GM18870 (cell line): ENCODE measurements around the gene RAB21.
"Not testable (repeated sequence)": the region's sequence is repeated elsewhere in the genome, so short reads cannot be mapped to it uniquely, and the experiment has no call there.

Experiments
- ATAC-seq: cut with Tn5 transposase; IDR thresholded peaks from one replicate; pipeline ENCODE4 v1.9.1; 2021; ENCODE audit warnings: moderate library complexity; ENCODE audit not compliant: unreplicated experiment

The RAB21 gene

GRCh38 chr12:71795901-71796300, 41.2 kb downstream of the RAB21 start:
- ATAC-seq, result no peak

GRCh38 chr12:71797531-71797930, 42.9 kb downstream of the RAB21 start:
- ATAC-seq, result no peak

- ATAC-seq, result no peak
Observed at GRCh38 chr12:71799106-71799505, 44.4 kb downstream of the RAB21 start.

- no peak for ATAC-seq
Observed at GRCh38 chr12:71800177-71800576, 45.5 kb downstream of the RAB21 start.

GRCh38 chr12:71804505-71804904, 49.8 kb downstream of the RAB21 start:
- ATAC-seq, result no peak

GRCh38 chr12:71810921-71811320, 56.3 kb downstream of the RAB21 start:
- ATAC-seq, result no peak

- not testable (repeated sequence) for ATAC-seq
Observed at GRCh38 chr12:71815242-71815641, 60.6 kb downstream of the RAB21 start.

- ATAC-seq, result not testable (repeated sequence)
Observed at GRCh38 chr12:71822088-71822487, 67.4 kb downstream of the RAB21 start.

- ATAC-seq, result no peak
Observed at GRCh38 chr12:71828813-71829212, 74.2 kb downstream of the RAB21 start.

GRCh38 chr12:71837356-71837755, 82.7 kb downstream of the RAB21 start:
- no peak for ATAC-seq

- no peak for ATAC-seq
Observed at GRCh38 chr12:71838231-71838630, 83.6 kb downstream of the RAB21 start.

- ATAC-seq, result no peak
Observed at GRCh38 chr12:71838676-71839075, 84.0 kb downstream of the RAB21 start.

- no peak for ATAC-seq
Observed at GRCh38 chr12:71840231-71840847, 85.7 kb downstream of the RAB21 start.

- no peak for ATAC-seq
Observed at GRCh38 chr12:71846322-71846940, 91.8 kb downstream of the RAB21 start.

- peak; percentile 87 for ATAC-seq
Observed at GRCh38 chr12:71848212-71848611, 93.5 kb downstream of the RAB21 start.

- ATAC-seq, result no peak
Observed at GRCh38 chr12:71849109-71849851, 94.6 kb downstream of the RAB21 start.
